Measurements from ENCODE around the gene PARP11. TPM values are rescaled to one million over a fixed set of nuclear protein-coding genes. Genes with fewer than 3 reads are reported as not detected.

Gene PARP11
- total RNA-seq, 1 donor from 2014 or later = 6.3 TPM

- Histone ChIP-seq H3K9ac (ENCODE audit: low read depth in 1 of 3, low read length in 3 of 3) (no peak overlapping the region), H3K9me3 (ENCODE audit: control insufficient read depth in 3 of 3, low read length in 3 of 3) (no peaks in the 10 kb centered on the region), H3K27ac (ENCODE audit: low read depth, low read length) (no peak overlapping the region), H3K27me3 (ENCODE audit: control insufficient read depth in 3 of 3, insufficient read depth in 3 of 3, low read length in 3 of 3) (peaks cover 0 to 6% (median 0%) of the 10 kb centered on the region in 3 donors), H3K36me3 (ENCODE audit: control insufficient read depth in 3 of 3, insufficient read depth in 3 of 3, low read length in 3 of 3) (no peaks in the 10 kb centered on the region), H3K4me3 (ENCODE audit: low read length in 3 of 3) (no peak overlapping the region), H3K4me1 (ENCODE audit: control insufficient read depth in 3 of 3, insufficient read depth in 3 of 3, low read length in 3 of 3) (no peaks in the 10 kb centered on the region)
Measured at GRCh38 chr12:3904999-3905398, 31.8 kb upstream of the PARP11 start.

GRCh38 chr12:3902921-3903320, 29.7 kb upstream of the PARP11 start:
- Histone ChIP-seq H3K9ac (ENCODE audit: low read depth in 1 of 3, low read length in 3 of 3) (no peak overlapping the region), H3K9me3 (ENCODE audit: control insufficient read depth in 3 of 3, low read length in 3 of 3) (no peaks in the 10 kb centered on the region), H3K4me3 (ENCODE audit: low read length in 3 of 3) (no peak overlapping the region), H3K27me3 (ENCODE audit: control insufficient read depth in 3 of 3, insufficient read depth in 3 of 3, low read length in 3 of 3) (peaks cover 0 to 4% (median 0%) of the 10 kb centered on the region in 3 donors), H3K4me1 (ENCODE audit: control insufficient read depth in 3 of 3, insufficient read depth in 3 of 3, low read length in 3 of 3) (no peaks in the 10 kb centered on the region), H3K36me3 (ENCODE audit: control insufficient read depth in 3 of 3, insufficient read depth in 3 of 3, low read length in 3 of 3) (no peaks in the 10 kb centered on the region), H3K27ac (ENCODE audit: low read depth, low read length) (no peak overlapping the region)

- no peaks in the 10 kb centered on the region for H3K4me1 ChIP-seq (ENCODE audit: control insufficient read depth in 3 of 3, insufficient read depth in 3 of 3, low read length in 3 of 3)
- H3K36me3 ChIP-seq (ENCODE audit: control insufficient read depth in 3 of 3, insufficient read depth in 3 of 3, low read length in 3 of 3) = no peaks in the 10 kb centered on the region
- peaks cover 0 to 4% (median 4%) of the 10 kb centered on the region in 3 donors for H3K27me3 ChIP-seq (ENCODE audit: control insufficient read depth in 3 of 3, insufficient read depth in 3 of 3, low read length in 3 of 3)
- no peak overlapping the region for H3K9ac ChIP-seq (ENCODE audit: low read depth in 1 of 3, low read length in 3 of 3)
- H3K9me3 ChIP-seq (ENCODE audit: control insufficient read depth in 3 of 3, low read length in 3 of 3) = no peaks in the 10 kb centered on the region
- H3K4me3 ChIP-seq (ENCODE audit: low read length in 3 of 3) = no peak overlapping the region
- no peak overlapping the region for H3K27ac ChIP-seq (ENCODE audit: low read depth, low read length)
Measured at GRCh38 chr12:3901116-3901515, 27.9 kb upstream of the PARP11 start.

GRCh38 chr12:3898756-3899155, 25.6 kb upstream of the PARP11 start:
- peaks cover 0 to 4% (median 0%) of the 10 kb centered on the region in 3 donors for H3K27me3 ChIP-seq (ENCODE audit: control insufficient read depth in 3 of 3, insufficient read depth in 3 of 3, low read length in 3 of 3)
- no peaks in the 10 kb centered on the region for H3K36me3 ChIP-seq (ENCODE audit: control insufficient read depth in 3 of 3, insufficient read depth in 3 of 3, low read length in 3 of 3)
- no peak overlapping the region for H3K9ac ChIP-seq (ENCODE audit: low read depth in 1 of 3, low read length in 3 of 3)
- no peak overlapping the region for H3K4me3 ChIP-seq (ENCODE audit: low read length in 3 of 3)
- no peaks in the 10 kb centered on the region for H3K9me3 ChIP-seq (ENCODE audit: control insufficient read depth in 3 of 3, low read length in 3 of 3)
- no peaks in the 10 kb centered on the region for H3K4me1 ChIP-seq (ENCODE audit: control insufficient read depth in 3 of 3, insufficient read depth in 3 of 3, low read length in 3 of 3)
- no peak overlapping the region for H3K27ac ChIP-seq (ENCODE audit: low read depth, low read length)

- H3K27ac ChIP-seq (ENCODE audit: low read depth, low read length) = peak overlapping the region; percentile 34
- no peak overlapping the region for H3K9ac ChIP-seq (ENCODE audit: low read depth in 1 of 3, low read length in 3 of 3)
- H3K36me3 ChIP-seq (ENCODE audit: control insufficient read depth in 3 of 3, insufficient read depth in 3 of 3, low read length in 3 of 3) = no peaks in the 10 kb centered on the region
- no peak overlapping the region for H3K4me3 ChIP-seq (ENCODE audit: low read length in 3 of 3)
- no peaks in the 10 kb centered on the region for H3K9me3 ChIP-seq (ENCODE audit: control insufficient read depth in 3 of 3, low read length in 3 of 3)
- H3K4me1 ChIP-seq (ENCODE audit: control insufficient read depth in 3 of 3, insufficient read depth in 3 of 3, low read length in 3 of 3) = no peaks in the 10 kb centered on the region
- peaks cover 0 to 4% (median 2%) of the 10 kb centered on the region in 3 donors for H3K27me3 ChIP-seq (ENCODE audit: control insufficient read depth in 3 of 3, insufficient read depth in 3 of 3, low read length in 3 of 3)
Measured at GRCh38 chr12:3897371-3897971, 24.3 kb upstream of the PARP11 start.

- H3K9me3 ChIP-seq (ENCODE audit: control insufficient read depth in 3 of 3, low read length in 3 of 3) = no peaks in the 10 kb centered on the region
- H3K9ac ChIP-seq (ENCODE audit: low read depth in 1 of 3, low read length in 3 of 3) = no peak overlapping the region
- no peaks in the 10 kb centered on the region for H3K4me1 ChIP-seq (ENCODE audit: control insufficient read depth in 3 of 3, insufficient read depth in 3 of 3, low read length in 3 of 3)
- no peaks in the 10 kb centered on the region for H3K36me3 ChIP-seq (ENCODE audit: control insufficient read depth in 3 of 3, insufficient read depth in 3 of 3, low read length in 3 of 3)
- peaks cover 0 to 4% (median 2%) of the 10 kb centered on the region in 3 donors for H3K27me3 ChIP-seq (ENCODE audit: control insufficient read depth in 3 of 3, insufficient read depth in 3 of 3, low read length in 3 of 3)
- no peak overlapping the region for H3K4me3 ChIP-seq (ENCODE audit: low read length in 3 of 3)
- H3K27ac ChIP-seq (ENCODE audit: low read depth, low read length) = peak overlapping the region; percentile 34
Measured at GRCh38 chr12:3896801-3897351, 23.7 kb upstream of the PARP11 start.

- Histone ChIP-seq H3K4me3 (ENCODE audit: low read length in 3 of 3) (no peak overlapping the region), H3K27me3 (ENCODE audit: control insufficient read depth in 3 of 3, insufficient read depth in 3 of 3, low read length in 3 of 3) (peaks cover 0 to 4% (median 2%) of the 10 kb centered on the region in 3 donors), H3K27ac (ENCODE audit: low read depth, low read length) (peak overlapping the region; percentile 18), H3K9me3 (ENCODE audit: control insufficient read depth in 3 of 3, low read length in 3 of 3) (no peaks in the 10 kb centered on the region), H3K4me1 (ENCODE audit: control insufficient read depth in 3 of 3, insufficient read depth in 3 of 3, low read length in 3 of 3) (no peaks in the 10 kb centered on the region), H3K36me3 (ENCODE audit: control insufficient read depth in 3 of 3, insufficient read depth in 3 of 3, low read length in 3 of 3) (no peaks in the 10 kb centered on the region), H3K9ac (ENCODE audit: low read depth in 1 of 3, low read length in 3 of 3) (no peak overlapping the region)
Measured at GRCh38 chr12:3896356-3896755, 23.2 kb upstream of the PARP11 start.

GRCh38 chr12:3892631-3893030, 19.4 kb upstream of the PARP11 start:
- Histone ChIP-seq H3K4me1 (ENCODE audit: control insufficient read depth in 3 of 3, insufficient read depth in 3 of 3, low read length in 3 of 3) (peaks cover 0 to 2% (median 0%) of the 10 kb centered on the region in 3 donors), H3K4me3 (ENCODE audit: low read length in 3 of 3) (no peak overlapping the region), H3K36me3 (ENCODE audit: control insufficient read depth in 3 of 3, insufficient read depth in 3 of 3, low read length in 3 of 3) (no peaks in the 10 kb centered on the region), H3K27me3 (ENCODE audit: control insufficient read depth in 3 of 3, insufficient read depth in 3 of 3, low read length in 3 of 3) (peaks cover 0 to 4% (median 2%) of the 10 kb centered on the region in 3 donors), H3K9me3 (ENCODE audit: control insufficient read depth in 3 of 3, low read length in 3 of 3) (no peaks in the 10 kb centered on the region), H3K9ac (ENCODE audit: low read depth in 1 of 3, low read length in 3 of 3) (no peak overlapping the region), H3K27ac (ENCODE audit: low read depth, low read length) (no peak overlapping the region)

GRCh38 chr12:3891201-3891600, 18.0 kb upstream of the PARP11 start:
- Histone ChIP-seq H3K27me3 (ENCODE audit: control insufficient read depth in 3 of 3, insufficient read depth in 3 of 3, low read length in 3 of 3) (peaks cover 0 to 2% (median 0%) of the 10 kb centered on the region in 3 donors), H3K4me3 (ENCODE audit: low read length in 3 of 3) (no peak overlapping the region), H3K9ac (ENCODE audit: low read depth in 1 of 3, low read length in 3 of 3) (no peak overlapping the region), H3K9me3 (ENCODE audit: control insufficient read depth in 3 of 3, low read length in 3 of 3) (no peaks in the 10 kb centered on the region), H3K36me3 (ENCODE audit: control insufficient read depth in 3 of 3, insufficient read depth in 3 of 3, low read length in 3 of 3) (no peaks in the 10 kb centered on the region), H3K4me1 (ENCODE audit: control insufficient read depth in 3 of 3, insufficient read depth in 3 of 3, low read length in 3 of 3) (peaks cover 0 to 2% (median 0%) of the 10 kb centered on the region in 3 donors), H3K27ac (ENCODE audit: low read depth, low read length) (no peak overlapping the region)

GRCh38 chr12:3888659-3889058, 15.5 kb upstream of the PARP11 start:
- Histone ChIP-seq H3K27me3 (ENCODE audit: control insufficient read depth in 3 of 3, insufficient read depth in 3 of 3, low read length in 3 of 3) (peaks cover 0 to 7% (median 6%) of the 10 kb centered on the region in 3 donors), H3K36me3 (ENCODE audit: control insufficient read depth in 3 of 3, insufficient read depth in 3 of 3, low read length in 3 of 3) (no peaks in the 10 kb centered on the region), H3K4me3 (ENCODE audit: low read length in 3 of 3) (no peak overlapping the region), H3K4me1 (ENCODE audit: control insufficient read depth in 3 of 3, insufficient read depth in 3 of 3, low read length in 3 of 3) (peaks cover 0 to 4% (median 2%) of the 10 kb centered on the region in 3 donors), H3K27ac (ENCODE audit: low read depth, low read length) (no peak overlapping the region), H3K9ac (ENCODE audit: low read depth in 1 of 3, low read length in 3 of 3) (no peak overlapping the region), H3K9me3 (ENCODE audit: control insufficient read depth in 3 of 3, low read length in 3 of 3) (no peaks in the 10 kb centered on the region)
